ENCODE measurements around the gene KANSL1. TPM values are rescaled to one million over a fixed set of nuclear protein-coding genes. Genes with fewer than 3 reads are reported as not detected.

Gene KANSL1
- total RNA-seq, 1 donor = 171 TPM

DNA sequence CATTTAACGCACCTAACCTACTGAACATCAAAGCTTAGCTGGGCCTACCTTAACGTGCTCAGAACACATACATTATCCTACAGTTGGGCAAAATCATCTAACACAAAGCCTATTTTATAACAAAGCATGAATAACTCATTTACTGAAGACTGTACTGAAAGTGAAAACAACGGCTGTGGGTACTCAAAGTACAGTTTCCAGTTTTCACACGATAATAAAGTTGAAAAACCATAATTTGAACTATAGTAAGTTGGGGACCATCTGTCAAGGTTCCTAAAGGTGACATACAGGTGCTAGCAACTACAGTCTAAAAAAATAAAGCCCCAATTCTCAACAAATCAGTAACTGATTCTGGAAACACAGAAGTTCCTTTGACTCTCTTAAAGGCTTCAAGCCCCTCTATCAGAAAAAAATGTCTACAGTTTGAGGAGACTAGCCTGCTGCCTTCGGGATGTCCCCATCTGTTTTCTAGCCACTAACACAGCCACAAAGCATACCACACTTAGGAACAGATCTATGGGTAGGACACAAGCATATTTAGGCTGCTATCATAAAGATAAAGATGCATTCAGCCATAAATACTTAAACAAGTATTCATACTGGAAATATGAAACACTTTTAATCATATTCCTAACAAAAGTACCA lies 71.3 kb downstream of the KANSL1 start:
- no peak overlapping the region for H3K4me3 ChIP-seq (ENCODE audit: low read depth, low read length)
- TF ChIP-seq, protein P1, sequence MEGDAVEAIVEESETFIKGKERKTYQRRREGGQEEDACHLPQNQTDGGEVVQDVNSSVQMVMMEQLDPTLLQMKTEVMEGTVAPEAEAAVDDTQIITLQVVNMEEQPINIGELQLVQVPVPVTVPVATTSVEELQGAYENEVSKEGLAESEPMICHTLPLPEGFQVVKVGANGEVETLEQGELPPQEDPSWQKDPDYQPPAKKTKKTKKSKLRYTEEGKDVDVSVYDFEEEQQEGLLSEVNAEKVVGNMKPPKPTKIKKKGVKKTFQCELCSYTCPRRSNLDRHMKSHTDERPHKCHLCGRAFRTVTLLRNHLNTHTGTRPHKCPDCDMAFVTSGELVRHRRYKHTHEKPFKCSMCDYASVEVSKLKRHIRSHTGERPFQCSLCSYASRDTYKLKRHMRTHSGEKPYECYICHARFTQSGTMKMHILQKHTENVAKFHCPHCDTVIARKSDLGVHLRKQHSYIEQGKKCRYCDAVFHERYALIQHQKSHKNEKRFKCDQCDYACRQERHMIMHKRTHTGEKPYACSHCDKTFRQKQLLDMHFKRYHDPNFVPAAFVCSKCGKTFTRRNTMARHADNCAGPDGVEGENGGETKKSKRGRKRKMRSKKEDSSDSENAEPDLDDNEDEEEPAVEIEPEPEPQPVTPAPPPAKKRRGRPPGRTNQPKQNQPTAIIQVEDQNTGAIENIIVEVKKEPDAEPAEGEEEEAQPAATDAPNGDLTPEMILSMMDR (IDR thresholded peaks at IDR 0.05; ENCODE audit: insufficient read depth, low read depth, low read length) = no peak
- DNase-seq (ENCODE audit: low read depth) = no peak

DNA sequence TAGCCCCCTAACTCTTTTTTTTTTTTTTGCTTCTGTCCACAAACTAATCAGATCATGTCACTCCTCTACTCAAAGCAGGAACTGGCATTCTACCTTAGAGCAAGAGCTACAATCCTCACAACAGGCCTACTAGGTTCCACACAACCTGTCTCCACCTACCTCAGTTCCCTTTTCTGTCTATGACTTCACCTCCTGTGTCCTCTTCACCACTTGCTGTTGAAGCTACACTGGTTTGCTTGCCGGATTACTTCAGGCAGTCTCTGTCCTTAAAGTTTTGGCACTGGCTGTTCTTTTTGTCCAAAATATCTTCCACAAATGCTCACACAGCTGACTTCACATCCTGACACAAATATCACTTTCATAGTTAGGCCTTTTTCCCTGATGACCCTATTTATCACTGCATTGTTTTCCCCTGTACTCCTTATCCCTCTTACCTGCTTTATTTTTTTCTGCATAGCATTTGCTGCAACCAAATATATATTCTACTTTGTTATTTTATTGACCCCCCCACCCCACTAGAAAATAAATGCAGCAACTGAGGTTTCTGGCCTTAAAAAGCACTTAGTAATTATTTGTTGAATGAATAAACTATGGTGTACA lies 72.0 kb downstream of the KANSL1 start:
- TF ChIP-seq, protein P1 (IDR thresholded peaks at IDR 0.05; ENCODE audit: insufficient read depth, low read depth, low read length) = no peak
- DNase-seq (ENCODE audit: low read depth) = no peak
- no peak overlapping the region for H3K4me3 ChIP-seq (ENCODE audit: low read depth, low read length)

GRCh38 chr17:46120537-46120936 lies 72.7 kb downstream of the KANSL1 start:
- H3K4me3 ChIP-seq (ENCODE audit: low read depth, low read length) = no peak overlapping the region
- TF ChIP-seq, protein P1 (IDR thresholded peaks at IDR 0.05; ENCODE audit: insufficient read depth, low read depth, low read length) = no peak
- DNase-seq (ENCODE audit: low read depth) = no peak

GRCh38 chr17:46120078-46120477 lies 73.2 kb downstream of the KANSL1 start:
- TF ChIP-seq, protein P1 (IDR thresholded peaks at IDR 0.05; ENCODE audit: insufficient read depth, low read depth, low read length) = no peak

GRCh38 chr17:46118964-46119363 lies 74.3 kb downstream of the KANSL1 start:
- TF ChIP-seq, protein P1 (IDR thresholded peaks at IDR 0.05; ENCODE audit: insufficient read depth, low read depth, low read length) = no peak
- H3K4me3 ChIP-seq (ENCODE audit: low read depth, low read length) = no peak overlapping the region
- DNase-seq (ENCODE audit: low read depth) = no peak

More at GRCh38 chr17:46120078-46120477, 73.2 kb downstream of the KANSL1 start:
- H3K4me3 ChIP-seq (ENCODE audit: low read depth, low read length) = no peak overlapping the region
- no peak for DNase-seq (ENCODE audit: low read depth)

GRCh38 chr17:46117850-46118696 lies 75.2 kb downstream of the KANSL1 start:
- TF ChIP-seq, protein P1 (IDR thresholded peaks at IDR 0.05; ENCODE audit: insufficient read depth, low read depth, low read length) = no peak
- H3K4me3 ChIP-seq (ENCODE audit: low read depth, low read length) = no peak overlapping the region
- DNase-seq (ENCODE audit: low read depth) = peak; percentile 29
